Activated T-helper 2 cell treated with anti-CD3 and anti-CD28 coated beads, Interferon-gamma antibody, Interleukin-2, Interleukin-4, amounts not matched to agents 10 μg/mL and 5 μg/mL and 100 μg/mL, durations not matched to agents 14 hours and 24 hours and 36 hours (primary cell): Measurements from ENCODE around the gene C5orf46. TPM values are rescaled to one million over a fixed set of nuclear protein-coding genes. Genes with fewer than 3 reads are reported as not detected.
"Not testable (repeated sequence)": the region's sequence is repeated elsewhere in the genome, so short reads cannot be mapped to it uniquely, and the experiment has no call there.

ENCODE experiments used
- DNase-seq: peaks from one replicate; pipeline ENCODE4 v3.0.0; 2021; ENCODE audit warnings: low spot score
- H3K27ac Mint-ChIP-seq: one replicate; pipeline ENCODE4 v1.8.0; 2021; ENCODE audit warnings: mixed read lengths
- H3K27me3 Mint-ChIP-seq: one replicate; pipeline ENCODE4 v1.8.0; 2021; ENCODE audit warnings: low read depth, mixed read lengths
- H3K36me3 Mint-ChIP-seq: one replicate; pipeline ENCODE4 v1.8.0; 2021; ENCODE audit warnings: low read depth, mixed read lengths
- H3K4me1 Mint-ChIP-seq: one replicate; pipeline ENCODE4 v1.8.0; 2021; ENCODE audit warnings: low read depth, mixed read lengths
- H3K4me3 Mint-ChIP-seq: one replicate; pipeline ENCODE4 v1.8.0; 2021; ENCODE audit warnings: low read depth, mild to moderate bottlenecking, moderate library complexity, mixed read lengths
- H3K9me3 Mint-ChIP-seq: one replicate; pipeline ENCODE4 v1.8.0; 2021; ENCODE audit warnings: mixed read lengths
- intact Hi-C: fragments of 100-400 bp; cut with micrococcal nuclease; formaldehyde crosslinking; loops from one replicate; pipeline ENCODE4 v1.15.1; 2023
- total RNA-seq: library from RNA; stranded (reverse); gene quantifications from 2 replicates; pipeline ENCODE4 v1.2.3, GENCODE V29; 2022

The C5orf46 gene
- total RNA-seq, 1 donor from 2014 or later, result not detected

DNA sequence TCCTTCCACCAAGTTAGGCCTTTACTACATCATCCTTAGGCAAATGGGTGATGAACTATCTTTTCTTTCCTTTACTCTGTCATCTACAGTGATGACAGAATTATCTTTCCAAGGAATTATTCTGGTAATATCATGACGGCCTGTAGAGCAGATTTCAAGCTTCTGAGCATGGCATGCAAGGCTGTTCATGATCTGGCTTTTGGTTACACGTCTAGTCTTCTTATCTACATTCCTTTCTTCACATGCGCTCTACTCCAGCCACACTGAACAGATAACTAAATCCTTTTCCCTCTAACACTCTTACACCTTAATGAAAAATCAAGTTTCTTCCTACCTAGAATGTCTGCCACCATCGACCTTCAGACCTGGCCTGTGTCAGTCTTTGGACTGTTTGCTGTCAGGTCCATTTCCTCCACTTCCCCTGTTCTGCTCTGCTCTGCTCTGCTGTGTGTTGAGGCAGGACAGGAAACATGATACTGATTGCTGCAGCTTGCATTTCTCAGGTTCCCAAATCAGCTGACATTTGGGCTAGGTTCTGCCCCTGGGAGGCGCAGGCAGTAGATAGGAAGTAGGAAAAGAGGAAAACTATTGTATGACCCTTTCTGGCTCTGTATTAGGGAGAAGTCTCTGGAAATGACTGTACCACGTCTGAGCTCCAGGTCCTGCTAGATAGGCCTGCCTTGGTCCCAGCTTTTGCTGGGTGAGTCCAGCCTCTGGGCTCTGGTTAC lies 23.6 kb downstream of the C5orf46 start:
- Mint-ChIP-seq H3K9me3 (no peaks in the 10 kb centered on the region), H3K27ac (no peak overlapping the region), H3K4me3 (no peak overlapping the region), H3K4me1 (no peaks in the 10 kb centered on the region), H3K36me3 (no peaks in the 10 kb centered on the region), H3K27me3 (no peaks in the 10 kb centered on the region)
- DNase-seq, result no peak
- intact Hi-C loops, result no loop called here

DNA sequence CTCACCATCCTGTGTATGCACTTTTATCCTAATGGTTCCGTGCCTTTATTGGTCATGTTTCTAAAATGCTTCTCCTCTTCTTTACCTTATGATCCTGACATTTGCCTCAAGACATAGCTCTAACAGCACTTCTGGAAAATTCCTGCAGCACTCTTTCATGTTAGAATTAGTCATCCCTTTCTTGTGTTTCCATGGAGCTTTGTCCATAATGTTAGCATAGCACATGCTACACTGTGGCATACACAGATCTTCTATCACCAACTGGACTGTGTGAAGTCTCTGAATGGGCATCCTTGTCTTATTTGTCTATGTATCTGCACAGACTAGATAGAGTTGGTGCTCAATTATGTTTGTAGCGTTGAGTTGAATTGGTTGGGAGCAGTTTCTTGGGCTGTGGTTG lies 25.9 kb downstream of the C5orf46 start:
- Mint-ChIP-seq H3K36me3 (no peaks in the 10 kb centered on the region), H3K9me3 (no peaks in the 10 kb centered on the region), H3K4me1 (no peaks in the 10 kb centered on the region), H3K27me3 (no peaks in the 10 kb centered on the region), H3K4me3 (no peak overlapping the region), H3K27ac (no peak overlapping the region)
- intact Hi-C loops, result no loop called here
- DNase-seq, result no peak

DNA sequence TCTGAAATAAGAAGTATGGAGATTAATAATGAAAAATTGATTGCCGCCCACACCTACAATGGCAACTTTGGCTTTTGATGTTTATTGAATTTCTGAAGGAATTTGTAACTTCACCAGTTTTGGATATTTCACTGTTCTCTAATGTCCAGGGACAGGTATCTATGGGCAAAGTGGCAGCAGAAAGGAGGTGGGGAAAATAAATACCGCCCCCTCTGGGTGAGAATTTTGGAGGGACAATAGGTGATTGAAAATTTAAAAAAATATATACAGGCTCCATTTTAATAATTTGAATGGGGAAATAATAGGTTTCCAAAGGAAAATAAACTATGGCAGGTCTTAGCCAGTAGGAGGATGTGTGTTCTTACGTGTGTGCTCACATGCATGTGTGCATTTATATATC lies 26.6 kb downstream of the C5orf46 start:
- H3K27ac Mint-ChIP-seq, result no peak overlapping the region
- intact Hi-C loops, result no loop called here
- no peaks in the 10 kb centered on the region for H3K4me1 Mint-ChIP-seq
- no peaks in the 10 kb centered on the region for H3K9me3 Mint-ChIP-seq
- no peak overlapping the region for H3K4me3 Mint-ChIP-seq
- no peaks in the 10 kb centered on the region for H3K36me3 Mint-ChIP-seq
- no peaks in the 10 kb centered on the region for H3K27me3 Mint-ChIP-seq
- no peak for DNase-seq

DNA sequence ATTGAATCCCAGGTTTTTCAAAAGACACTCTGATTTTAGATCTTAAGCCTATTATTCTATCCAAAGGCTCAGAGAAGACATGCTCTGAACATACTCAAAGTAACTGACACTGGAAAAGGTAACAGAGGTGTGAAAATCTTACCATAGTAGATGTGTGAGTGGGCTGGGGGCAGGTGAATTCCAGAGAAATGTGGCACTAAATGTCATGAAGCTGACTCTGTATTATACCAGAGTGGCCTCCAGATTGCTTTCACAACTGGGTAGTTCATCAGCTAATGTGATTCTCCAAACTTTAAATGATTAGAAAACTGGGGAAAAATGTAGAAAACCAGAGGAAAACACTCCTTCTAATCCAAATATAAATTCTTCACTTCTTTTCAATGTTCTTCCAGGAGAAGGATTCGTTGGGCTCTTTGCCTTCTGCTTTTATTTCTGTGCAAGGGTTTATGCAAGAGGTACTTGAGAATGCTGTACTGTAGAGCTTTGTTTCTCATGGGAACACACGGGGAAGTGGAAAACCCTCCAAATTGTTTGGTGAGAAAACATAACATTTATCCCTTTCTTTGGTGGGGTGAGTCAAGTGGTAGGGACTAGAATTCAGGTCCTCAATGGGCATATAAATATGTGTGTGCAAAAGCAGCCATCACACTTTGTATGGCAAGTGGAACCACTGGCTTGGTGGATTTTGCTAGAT lies 28.1 kb downstream of the C5orf46 start, which contains the start of gene SCGB3A2:
SCGB3A2 (plus strand) TSS at position 646 of the 694 bp plus-strand sequence. CDS start 93 bp downstream, outside the sequence.
- DNase-seq, result no peak
- Mint-ChIP-seq H3K27ac (no peak within 1 kb of the TSS), H3K27me3 (no peaks in the 10 kb centered on the region), H3K4me1 (no peaks in the 10 kb centered on the region), H3K9me3 (no peaks in the 10 kb centered on the region), H3K36me3 (no peaks in the 10 kb centered on the region), H3K4me3 (no peak within 1 kb of the TSS)
- intact Hi-C loops, result no loop called here

DNA sequence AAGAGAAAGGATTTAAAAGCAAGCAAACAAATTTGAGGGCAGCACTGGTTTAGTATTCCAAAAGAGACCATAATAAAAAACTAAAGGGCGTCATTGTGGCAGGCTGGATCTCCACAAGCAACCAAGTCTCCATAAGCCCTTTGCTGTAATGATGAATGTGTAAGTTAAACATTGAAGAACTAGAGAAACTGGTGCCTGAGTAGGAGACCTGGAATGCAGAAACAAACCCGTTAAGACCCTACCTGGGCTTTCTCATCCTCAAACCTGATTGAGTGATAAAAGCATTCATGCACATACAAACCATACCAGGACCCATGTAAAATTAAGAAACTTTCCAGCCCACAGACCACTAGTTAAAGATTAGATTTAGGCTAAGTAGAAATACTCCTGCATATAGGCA lies 29.7 kb downstream of the C5orf46 start:
- no peaks in the 10 kb centered on the region for H3K9me3 Mint-ChIP-seq
- intact Hi-C loops, result no loop called here
- DNase-seq, result no peak
- H3K4me3 Mint-ChIP-seq, result no peak overlapping the region
- H3K4me1 Mint-ChIP-seq, result no peaks in the 10 kb centered on the region
- no peaks in the 10 kb centered on the region for H3K36me3 Mint-ChIP-seq
- no peak overlapping the region for H3K27ac Mint-ChIP-seq
- no peaks in the 10 kb centered on the region for H3K27me3 Mint-ChIP-seq

DNA sequence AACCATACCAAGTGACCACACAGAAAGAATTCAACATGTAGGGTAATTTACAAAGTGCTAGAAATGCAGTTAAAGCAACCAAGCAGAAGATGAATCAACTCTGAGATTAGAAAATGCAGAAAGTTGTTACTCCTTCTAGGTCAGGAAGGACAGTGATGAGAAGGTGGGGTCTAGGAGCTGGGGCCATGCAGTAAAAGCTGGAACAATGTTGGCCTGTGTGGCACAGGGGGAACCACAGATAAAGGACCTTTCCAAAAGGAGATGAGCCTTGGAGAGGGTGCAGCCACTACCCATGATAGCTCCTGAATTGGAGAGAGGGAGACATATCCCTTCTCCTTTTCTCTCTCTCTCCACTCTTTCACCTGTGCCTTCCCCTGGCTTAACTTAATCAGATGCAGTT lies 30.2 kb downstream of the C5orf46 start:
- intact Hi-C loops, result no loop called here

DNA sequence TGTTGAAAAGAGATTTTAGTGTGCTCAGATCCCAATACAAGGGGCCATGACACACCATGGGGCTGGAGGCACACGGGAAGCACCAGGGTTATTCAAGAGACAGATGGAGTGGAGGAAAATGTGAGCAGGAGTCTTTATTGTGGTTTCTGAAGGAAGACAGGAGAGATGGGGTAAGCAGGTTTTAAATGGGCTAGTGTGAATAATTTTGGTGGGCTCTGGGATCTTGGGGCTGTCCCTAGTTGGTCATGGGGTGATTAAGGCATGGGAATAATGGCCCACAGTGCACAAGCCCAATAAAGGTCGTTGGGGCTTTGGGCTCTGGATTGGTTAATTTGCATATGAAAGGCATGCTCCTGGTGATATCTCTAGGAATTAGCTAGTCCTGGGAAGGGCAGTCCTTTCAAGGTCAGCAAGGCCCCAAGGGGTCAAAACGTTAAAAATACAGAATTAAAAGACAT lies 31.4 kb downstream of the C5orf46 start:
- no peaks in the 10 kb centered on the region for H3K36me3 Mint-ChIP-seq
- no peaks in the 10 kb centered on the region for H3K9me3 Mint-ChIP-seq
- H3K27ac Mint-ChIP-seq, result no peak overlapping the region
- no peak overlapping the region for H3K4me3 Mint-ChIP-seq
- no peaks in the 10 kb centered on the region for H3K27me3 Mint-ChIP-seq
- H3K4me1 Mint-ChIP-seq, result no peaks in the 10 kb centered on the region
- DNase-seq, result no peak
- intact Hi-C loops, result no loop called here

More for the DNA sequence above, 30.2 kb downstream of the C5orf46 start:
- no peaks in the 10 kb centered on the region for H3K9me3 Mint-ChIP-seq
- no peaks in the 10 kb centered on the region for H3K36me3 Mint-ChIP-seq
- no peaks in the 10 kb centered on the region for H3K27me3 Mint-ChIP-seq
- no peak overlapping the region for H3K4me3 Mint-ChIP-seq
- no peak overlapping the region for H3K27ac Mint-ChIP-seq
- DNase-seq, result no peak
- no peaks in the 10 kb centered on the region for H3K4me1 Mint-ChIP-seq

DNA sequence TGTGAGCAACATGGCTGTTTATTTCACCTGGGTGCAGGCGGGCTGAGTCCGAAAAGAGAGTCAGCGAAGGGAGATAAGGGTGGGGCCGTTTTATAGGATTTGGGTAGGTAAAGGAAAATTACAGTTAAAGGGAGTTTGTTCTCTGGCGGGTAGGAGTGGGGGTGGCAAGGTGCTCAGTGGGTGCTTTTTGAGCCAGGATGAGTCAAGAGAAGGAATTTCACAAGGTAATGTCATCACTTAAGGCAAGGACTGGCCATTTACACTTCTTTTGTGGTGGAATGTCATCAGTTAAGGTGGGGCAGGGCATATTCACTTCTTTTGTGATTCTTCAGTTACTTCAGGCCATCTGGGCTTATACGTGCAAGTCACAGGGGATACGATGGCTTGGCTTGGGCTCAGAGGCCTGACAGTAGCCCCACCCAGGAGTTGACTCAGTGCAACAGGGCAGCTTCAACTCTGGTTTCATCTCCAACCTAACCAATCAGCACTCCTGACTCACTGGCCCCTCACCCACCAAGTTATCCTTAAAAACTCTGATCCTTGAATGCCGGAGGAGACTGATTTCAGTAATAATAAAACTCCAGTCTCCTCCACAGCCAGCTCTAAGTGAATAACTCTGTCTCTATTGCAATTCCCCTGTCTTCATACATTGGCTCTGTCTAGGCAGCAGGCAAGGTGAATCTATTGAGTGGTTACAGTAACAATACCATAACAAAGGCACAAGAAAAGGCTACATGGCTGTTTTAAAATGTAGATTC lies 32.0 kb downstream of the C5orf46 start:
- H3K27ac Mint-ChIP-seq, H3K9me3 Mint-ChIP-seq, intact Hi-C loops, H3K4me1 Mint-ChIP-seq, H3K27me3 Mint-ChIP-seq, H3K36me3 Mint-ChIP-seq, H3K4me3 Mint-ChIP-seq, DNase-seq: not testable (repeated sequence)

DNA sequence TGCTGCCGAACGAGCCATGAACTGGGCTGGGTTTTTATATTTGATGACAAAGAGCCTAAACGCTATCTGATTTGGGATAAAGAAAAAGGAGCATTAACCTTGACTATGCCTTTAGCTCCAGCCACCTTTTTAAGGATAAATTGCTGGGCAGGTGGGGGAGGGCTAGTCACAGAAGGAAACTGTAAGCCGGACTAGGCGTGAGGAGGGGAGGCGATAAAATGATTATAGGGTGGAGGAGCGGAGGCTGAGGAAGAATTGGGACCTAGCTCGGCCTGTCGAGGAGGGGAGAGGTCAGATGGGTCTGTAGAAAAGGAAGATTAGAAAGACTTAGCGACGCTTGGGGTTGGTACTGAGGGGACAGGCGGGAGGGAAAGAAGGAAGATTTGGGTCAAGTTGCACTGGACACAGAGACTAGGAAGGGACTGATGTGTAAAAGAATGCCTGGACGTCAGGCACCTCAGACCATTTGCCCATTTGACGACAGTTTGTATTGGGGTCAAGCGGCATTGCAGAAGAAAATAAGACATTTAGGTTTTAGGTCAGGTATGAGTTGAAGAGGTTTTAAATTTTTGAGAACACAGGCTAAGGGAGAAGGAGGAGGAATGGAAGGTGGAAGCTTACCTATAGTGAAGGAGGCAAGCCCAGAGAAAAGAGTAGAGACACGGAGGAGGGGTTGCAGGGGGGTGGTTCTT lies 33.4 kb downstream of the C5orf46 start:
- H3K4me3 Mint-ChIP-seq, H3K9me3 Mint-ChIP-seq, H3K27me3 Mint-ChIP-seq, DNase-seq, intact Hi-C loops, H3K4me1 Mint-ChIP-seq, H3K36me3 Mint-ChIP-seq, H3K27ac Mint-ChIP-seq: not testable (repeated sequence)

DNA sequence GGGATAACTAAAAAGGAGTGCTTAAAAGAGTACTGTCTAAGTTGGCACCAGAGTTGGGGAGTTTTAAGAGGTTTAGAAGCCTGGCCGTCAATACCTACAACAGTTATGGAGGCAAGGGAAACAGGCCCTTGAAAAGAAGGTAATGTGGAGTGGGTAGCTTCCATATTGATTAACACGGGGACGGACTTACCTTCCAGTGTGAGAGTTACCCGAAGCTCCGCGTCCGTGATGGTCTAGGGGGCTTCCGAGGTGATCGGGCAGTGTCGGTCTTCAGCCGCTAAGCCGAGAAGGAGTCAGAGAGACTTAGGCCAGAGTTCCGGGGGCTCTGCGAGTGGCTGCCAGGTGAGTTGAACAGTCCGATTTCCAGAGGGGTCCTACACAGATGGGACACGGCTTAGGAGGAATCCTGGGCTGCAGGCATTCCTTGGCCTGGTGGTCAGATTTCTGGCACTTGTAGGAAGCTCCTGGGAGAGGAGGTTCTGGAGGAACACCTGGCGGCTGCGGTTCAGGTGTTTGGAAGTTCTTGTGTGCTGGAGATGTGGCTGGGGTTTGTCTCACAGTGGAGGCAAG lies 34.3 kb downstream of the C5orf46 start:
- H3K27me3 Mint-ChIP-seq, H3K9me3 Mint-ChIP-seq, H3K4me3 Mint-ChIP-seq: not testable (repeated sequence)

DNA sequence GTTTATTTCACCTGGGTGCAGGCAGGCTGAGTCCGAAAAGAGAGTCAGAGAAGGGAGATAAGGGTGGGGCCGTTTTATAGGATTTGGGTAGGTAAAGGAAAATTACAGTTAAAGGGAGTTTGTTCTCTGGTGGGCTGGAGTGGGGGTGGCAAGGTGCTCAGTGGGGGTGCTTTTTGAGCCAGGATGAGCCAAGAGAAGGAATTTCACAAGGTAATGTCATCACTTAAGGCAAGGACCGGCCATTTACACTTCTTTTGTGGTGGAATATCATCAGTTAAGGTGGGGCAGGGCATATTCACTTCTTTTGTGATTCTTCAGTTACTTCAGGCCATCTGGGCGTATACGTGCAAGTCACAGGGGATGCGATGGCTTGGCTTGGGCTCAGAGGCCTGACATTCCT lies 36.4 kb downstream of the C5orf46 start:
- H3K9me3 Mint-ChIP-seq, H3K36me3 Mint-ChIP-seq, H3K27ac Mint-ChIP-seq, intact Hi-C loops, H3K4me1 Mint-ChIP-seq, H3K27me3 Mint-ChIP-seq, DNase-seq, H3K4me3 Mint-ChIP-seq: not testable (repeated sequence)

More for the DNA sequence above, 34.3 kb downstream of the C5orf46 start:
- H3K36me3 Mint-ChIP-seq, intact Hi-C loops, H3K4me1 Mint-ChIP-seq, DNase-seq, H3K27ac Mint-ChIP-seq: not testable (repeated sequence)

DNA sequence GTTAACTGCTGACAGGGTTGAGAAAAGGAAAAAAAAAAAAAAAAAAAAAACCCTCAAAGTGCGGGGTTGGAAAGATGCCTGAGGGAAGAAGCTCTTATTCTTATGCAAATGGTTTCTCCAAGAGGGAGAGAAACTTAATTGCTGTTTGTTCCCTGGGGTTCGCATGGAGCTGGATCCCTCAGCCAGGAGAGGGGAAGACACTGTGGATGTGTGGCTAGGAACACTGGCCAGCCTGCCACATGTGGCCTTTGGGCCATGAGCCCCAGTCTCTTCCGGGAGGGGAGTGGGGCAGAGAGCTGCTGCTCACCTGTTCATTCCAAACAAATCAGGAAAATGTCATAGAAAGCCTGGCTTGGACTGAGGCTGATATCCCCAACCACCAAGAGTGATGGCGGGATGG lies 37.2 kb downstream of the C5orf46 start:
- Mint-ChIP-seq H3K36me3 (no peaks in the 10 kb centered on the region), H3K27me3 (no peaks in the 10 kb centered on the region), H3K9me3 (no peaks in the 10 kb centered on the region), H3K4me3 (no peak overlapping the region), H3K27ac (no peak overlapping the region), H3K4me1 (no peaks in the 10 kb centered on the region)
- DNase-seq, result no peak
- intact Hi-C loops, result no loop called here
